ENCODE data around the gene ZIC2.

DNA sequence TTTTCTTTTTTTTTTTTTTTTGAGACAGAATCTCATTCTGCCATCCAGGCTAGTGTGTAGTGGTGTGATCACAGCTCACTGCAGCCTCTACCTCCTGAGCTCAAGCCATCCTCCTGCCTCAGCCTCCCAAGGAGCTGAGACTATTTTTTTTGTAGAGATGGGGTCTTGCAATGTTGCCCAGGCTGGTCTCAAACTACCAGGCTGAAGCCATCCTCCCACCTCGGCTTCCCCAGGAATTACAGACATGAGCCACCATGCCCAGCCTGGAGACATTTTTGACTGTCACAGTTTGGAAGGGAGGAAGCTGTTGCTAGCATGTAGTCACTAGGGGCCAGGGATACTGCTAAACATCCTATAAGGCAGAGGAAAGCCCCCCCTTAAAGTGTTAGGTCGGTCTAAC is 33.9 kb upstream of the ZIC2 start:
- TF ChIP-seq POLR2AphosphoS5 (IDR thresholded peaks at IDR 0.05) = no peak
- TF ChIP-seq EZH2 (IDR thresholded peaks at IDR 0.05; ENCODE audit: borderline replicate concordance, insufficient read depth, low read length, poor library complexity, severe bottlenecking) = no peak
- TF ChIP-seq, protein P1, sequence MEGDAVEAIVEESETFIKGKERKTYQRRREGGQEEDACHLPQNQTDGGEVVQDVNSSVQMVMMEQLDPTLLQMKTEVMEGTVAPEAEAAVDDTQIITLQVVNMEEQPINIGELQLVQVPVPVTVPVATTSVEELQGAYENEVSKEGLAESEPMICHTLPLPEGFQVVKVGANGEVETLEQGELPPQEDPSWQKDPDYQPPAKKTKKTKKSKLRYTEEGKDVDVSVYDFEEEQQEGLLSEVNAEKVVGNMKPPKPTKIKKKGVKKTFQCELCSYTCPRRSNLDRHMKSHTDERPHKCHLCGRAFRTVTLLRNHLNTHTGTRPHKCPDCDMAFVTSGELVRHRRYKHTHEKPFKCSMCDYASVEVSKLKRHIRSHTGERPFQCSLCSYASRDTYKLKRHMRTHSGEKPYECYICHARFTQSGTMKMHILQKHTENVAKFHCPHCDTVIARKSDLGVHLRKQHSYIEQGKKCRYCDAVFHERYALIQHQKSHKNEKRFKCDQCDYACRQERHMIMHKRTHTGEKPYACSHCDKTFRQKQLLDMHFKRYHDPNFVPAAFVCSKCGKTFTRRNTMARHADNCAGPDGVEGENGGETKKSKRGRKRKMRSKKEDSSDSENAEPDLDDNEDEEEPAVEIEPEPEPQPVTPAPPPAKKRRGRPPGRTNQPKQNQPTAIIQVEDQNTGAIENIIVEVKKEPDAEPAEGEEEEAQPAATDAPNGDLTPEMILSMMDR (IDR thresholded peaks at IDR 0.05; ENCODE audit: poor library complexity, severe bottlenecking) = no peak
- TF ChIP-seq MXI1 (conservative IDR thresholded peaks at IDR 0.05; ENCODE audit: poor library complexity, severe bottlenecking) = no peak
